CD4-positive, alpha-beta T cell (primary cell): ENCODE measurements around the gene CHP1. TPM values are rescaled to one million over a fixed set of nuclear protein-coding genes. Genes with fewer than 3 reads are reported as not detected.
"Not testable (repeated sequence)": the region's sequence is repeated elsewhere in the genome, so short reads cannot be mapped to it uniquely, and the experiment has no call there.

Experiments used
- ATAC-seq: fragments of 200-7000 bp; cut with Tn5 transposase; one replicate; pipeline ENCODE4 v1.10.0; 2022; ENCODE audit warnings: mild to moderate bottlenecking; ENCODE audit not compliant: poor library complexity
- CTCF ChIA-PET: fragments of 350-600 bp; sonication (Branson Sonifier 250); formaldehyde crosslinking; loops from one replicate; lab custom pipeline; 2021; ENCODE audit warnings: antibody characterized with exemption, inconsistent platforms; lab: Charles Lee
- POLR2A ChIA-PET: fragments of 350-600 bp; sonication (Branson Sonifier 250); formaldehyde crosslinking; loops from one replicate; lab custom pipeline; 2021; ENCODE audit warnings: antibody characterized with exemption, inconsistent platforms; lab: Charles Lee
- DNase-seq, 14 experiments: peaks; one replicate each; pipeline ENCODE4 v3.0.0-alpha.2; 2013 to 2020; ENCODE audit warnings: mixed read lengths in 2 of 14
- H3K27ac ChIP-seq, 2 donors: one replicate each; pipeline versions ENCODE4 v1.5.1 to v1.7.0; 2013; ENCODE audit warnings: low read length in 2 of 2, low read depth in 1 of 2, mild to moderate bottlenecking in 1 of 2
- H3K27me3 ChIP-seq, 2 experiments: 1 replicate in 1 of 2; 2 replicates in 1 of 2; pipeline versions ENCODE4 v1.6.1 to v1.7.0; 2013; ENCODE audit warnings: low read length in 2 of 2, control low read depth in 1 of 2, mild to moderate bottlenecking in 1 of 2, moderate library complexity in 1 of 2; ENCODE audit not compliant: insufficient read depth in 2 of 2, control insufficient read depth in 1 of 2
- H3K36me3 ChIP-seq: one replicate; pipeline ENCODE4 v1.6.1; 2013; ENCODE audit warnings: low read length, control low read depth; ENCODE audit not compliant: insufficient read depth
- H3K4me1 ChIP-seq: one replicate; pipeline ENCODE4 v1.6.1; 2013; ENCODE audit warnings: low read length, control low read depth; ENCODE audit not compliant: insufficient read depth
- H3K4me3 ChIP-seq: one replicate; pipeline ENCODE4 v1.5.1; 2013; ENCODE audit warnings: mild to moderate bottlenecking, low read length, moderate library complexity
- H3K9me3 ChIP-seq, 2 experiments: 1 replicate in 1 of 2; 2 replicates in 1 of 2; pipeline versions ENCODE4 v1.6.1 to v1.7.0; 2013; ENCODE audit warnings: low read length in 2 of 2, mild to moderate bottlenecking in 2 of 2, control low read depth in 1 of 2, moderate library complexity in 1 of 2; ENCODE audit not compliant: control insufficient read depth in 1 of 2, insufficient read depth in 1 of 2
- H3K27ac Mint-ChIP-seq: one replicate; pipeline ENCODE4 v1.8.0; 2020; ENCODE audit warnings: mixed read lengths
- H3K27me3 Mint-ChIP-seq: one replicate; pipeline ENCODE4 v1.8.0; 2021; ENCODE audit warnings: mixed read lengths
- H3K36me3 Mint-ChIP-seq: one replicate; pipeline ENCODE4 v1.8.0; 2021; ENCODE audit warnings: low read depth, mixed read lengths
- H3K4me1 Mint-ChIP-seq: one replicate; pipeline ENCODE4 v1.8.0; 2021; ENCODE audit warnings: low read depth, mixed read lengths
- H3K4me3 Mint-ChIP-seq: one replicate; pipeline ENCODE4 v1.8.0; 2020; ENCODE audit warnings: mild to moderate bottlenecking, mixed read lengths
- H3K9me3 Mint-ChIP-seq: one replicate; pipeline ENCODE4 v1.8.0; 2020; ENCODE audit warnings: mixed read lengths
- intact Hi-C, 2 experiments: fragments of 100-400 bp; cut with DNase I in 1 of 2; cut with micrococcal nuclease in 1 of 2; formaldehyde crosslinking; loops; one replicate each; pipeline versions ENCODE4 v1.15.1 to v1.9.0; 2023 to 2025; cut with DNase I, micrococcal nuclease
- total RNA-seq, 174 experiments: library from RNA in 2 of 174; stranded (reverse) in 2 of 174; gene quantifications; one replicate each; pipeline ENCODE4 v1.2.3 and lab custom pipeline; 2021 to 2026
- TF ChIP-seq, protein P1 (sequence below): fragments of 200-600 bp; IDR thresholded peaks from one replicate; pipeline ENCODE4 v1.8.0; 2022; ENCODE audit warnings: antibody characterized with exemption, mild to moderate bottlenecking

The CHP1 gene
- total RNA-seq, 2 experiments from 2014 or later = 20.7 to 25.5 TPM

DNA sequence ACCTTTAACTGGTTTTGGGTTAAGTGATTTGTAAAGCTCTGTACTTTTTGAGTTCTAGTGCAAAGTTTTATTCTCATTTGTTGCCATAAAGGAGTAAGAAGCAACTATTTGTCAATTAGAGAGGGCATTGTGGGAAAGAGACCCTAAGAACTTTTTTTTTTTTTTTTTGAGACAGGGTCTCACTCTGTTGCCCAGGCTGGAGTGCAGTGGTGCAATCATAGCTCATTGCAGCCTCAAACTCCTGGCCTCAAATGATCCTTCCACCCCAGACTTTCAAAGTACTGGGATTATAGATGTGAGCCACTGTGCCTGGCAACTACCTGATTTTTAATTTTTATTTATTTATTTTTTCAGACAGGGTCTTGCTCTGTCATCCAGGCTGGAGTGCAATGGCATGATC, 4.9 kb downstream of the CHP1 start:
- Mint-ChIP-seq H3K27me3 (no peaks in the 10 kb centered on the region), H3K4me3 (no peak overlapping the region), H3K36me3 (peaks cover 6% of the 10 kb centered on the region), H3K4me1 (peaks cover 33% of the 10 kb centered on the region), H3K9me3 (no peaks in the 10 kb centered on the region), H3K27ac (no peak overlapping the region)
- H3K36me3 ChIP-seq = peaks cover 4% of the 10 kb centered on the region
- DNase-seq (no peak), ATAC-seq (no peak)
- H3K4me3 ChIP-seq = no peak overlapping the region
- intact Hi-C loops = no loop called here
- ChIA-PET POLR2A (no interaction called here), CTCF (no interaction called here)
- H3K9me3 ChIP-seq = no peaks in the 10 kb centered on the region
- H3K27ac ChIP-seq = no peak overlapping the region
- TF ChIP-seq, protein P1, sequence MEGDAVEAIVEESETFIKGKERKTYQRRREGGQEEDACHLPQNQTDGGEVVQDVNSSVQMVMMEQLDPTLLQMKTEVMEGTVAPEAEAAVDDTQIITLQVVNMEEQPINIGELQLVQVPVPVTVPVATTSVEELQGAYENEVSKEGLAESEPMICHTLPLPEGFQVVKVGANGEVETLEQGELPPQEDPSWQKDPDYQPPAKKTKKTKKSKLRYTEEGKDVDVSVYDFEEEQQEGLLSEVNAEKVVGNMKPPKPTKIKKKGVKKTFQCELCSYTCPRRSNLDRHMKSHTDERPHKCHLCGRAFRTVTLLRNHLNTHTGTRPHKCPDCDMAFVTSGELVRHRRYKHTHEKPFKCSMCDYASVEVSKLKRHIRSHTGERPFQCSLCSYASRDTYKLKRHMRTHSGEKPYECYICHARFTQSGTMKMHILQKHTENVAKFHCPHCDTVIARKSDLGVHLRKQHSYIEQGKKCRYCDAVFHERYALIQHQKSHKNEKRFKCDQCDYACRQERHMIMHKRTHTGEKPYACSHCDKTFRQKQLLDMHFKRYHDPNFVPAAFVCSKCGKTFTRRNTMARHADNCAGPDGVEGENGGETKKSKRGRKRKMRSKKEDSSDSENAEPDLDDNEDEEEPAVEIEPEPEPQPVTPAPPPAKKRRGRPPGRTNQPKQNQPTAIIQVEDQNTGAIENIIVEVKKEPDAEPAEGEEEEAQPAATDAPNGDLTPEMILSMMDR = no peak
- peaks cover 13% of the 10 kb centered on the region for H3K4me1 ChIP-seq
- H3K27me3 ChIP-seq = no peaks in the 10 kb centered on the region

DNA sequence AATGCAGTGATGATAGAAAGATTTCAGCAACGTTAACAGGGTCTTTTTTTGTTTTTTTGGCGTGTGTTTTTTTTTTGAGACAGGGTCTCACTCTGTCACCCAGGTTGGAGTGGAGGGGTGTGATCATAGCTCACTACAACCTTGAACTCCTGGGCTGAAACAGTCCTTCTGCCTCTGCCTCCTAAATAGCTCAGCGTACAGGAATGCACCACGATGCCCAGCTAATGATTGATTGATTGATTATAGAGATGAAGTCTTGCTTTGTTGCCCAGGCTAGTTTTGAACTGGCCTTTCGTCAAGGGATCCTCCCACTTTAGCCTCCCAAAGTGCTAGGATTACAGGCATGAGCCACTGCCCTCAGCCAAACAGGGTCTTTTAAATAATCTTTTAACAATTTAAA, 7.0 kb downstream of the CHP1 start:
- intact Hi-C loops = no loop called here
- no peaks in the 10 kb centered on the region for H3K9me3 Mint-ChIP-seq
- no peak for DNase-seq
- peaks cover 13% of the 10 kb centered on the region for H3K36me3 ChIP-seq
- peaks cover 5% of the 10 kb centered on the region for H3K36me3 Mint-ChIP-seq
- no peaks in the 10 kb centered on the region for H3K9me3 ChIP-seq
- H3K4me1 ChIP-seq = no peaks in the 10 kb centered on the region
- H3K4me3 ChIP-seq = no peak overlapping the region
- no peaks in the 10 kb centered on the region for H3K27me3 ChIP-seq
- peaks cover 11% of the 10 kb centered on the region for H3K4me1 Mint-ChIP-seq
- TF ChIP-seq, protein P1 = no peak
- CTCF ChIA-PET = no interaction called here
- H3K27me3 Mint-ChIP-seq = no peaks in the 10 kb centered on the region
- no peak overlapping the region for H3K27ac ChIP-seq
- POLR2A ChIA-PET = no interaction called here
- H3K27ac Mint-ChIP-seq = no peak overlapping the region
- no peak overlapping the region for H3K4me3 Mint-ChIP-seq
- no peak for ATAC-seq

DNA sequence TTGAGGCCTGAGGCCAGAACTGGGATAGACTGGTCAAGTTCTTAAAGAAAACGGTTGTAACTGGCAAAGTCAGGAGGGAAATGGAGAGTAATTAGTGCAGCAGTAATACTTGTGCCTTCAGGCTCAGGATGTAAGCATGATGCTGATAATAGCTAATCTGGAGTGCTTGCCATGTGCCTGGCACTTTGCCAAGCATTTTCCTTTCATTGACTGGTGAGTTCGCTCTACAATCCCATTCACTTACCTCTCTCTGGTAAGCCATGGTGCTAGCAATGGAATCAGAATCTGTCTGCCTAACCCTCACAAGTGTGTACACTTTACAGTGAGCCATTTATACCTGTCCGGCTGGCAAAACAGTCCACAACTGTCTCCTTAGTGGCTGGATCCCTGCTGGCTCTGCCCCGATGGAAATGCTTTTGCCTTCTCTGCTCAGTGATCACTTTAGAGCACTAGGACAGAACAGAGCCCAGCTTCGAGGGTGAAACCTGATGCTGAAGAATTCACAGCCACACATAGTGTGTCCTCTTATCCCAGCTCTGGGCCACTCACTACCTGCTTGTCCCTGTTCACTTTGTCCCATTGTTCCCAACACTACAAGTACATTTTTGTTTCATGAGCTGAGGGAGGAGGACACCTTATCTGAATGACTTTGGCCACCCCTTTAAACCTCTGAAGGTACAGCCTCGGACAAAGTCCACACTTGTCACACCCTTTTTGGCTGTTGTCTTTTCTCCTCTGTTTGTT, 10.3 kb downstream of the CHP1 start:
- H3K9me3 ChIP-seq = no peaks in the 10 kb centered on the region
- H3K4me3 ChIP-seq = no peak overlapping the region
- H3K4me1 Mint-ChIP-seq = no peaks in the 10 kb centered on the region
- H3K27me3 Mint-ChIP-seq = no peaks in the 10 kb centered on the region
- H3K27ac ChIP-seq = no peak overlapping the region
- TF ChIP-seq, protein P1 = no peak
- ChIA-PET POLR2A (interaction anchor here (0.5 to 1.0 kb wide), 2 partner anchors 10 to 539 kb away, joined by 3 to 4 read pairs; partner anchors contain the start of genes CHP1 and EXD1), CTCF (no interaction called here)
- H3K4me3 Mint-ChIP-seq = no peak overlapping the region
- H3K36me3 Mint-ChIP-seq = peaks cover 26% of the 10 kb centered on the region
- DNase-seq (no peak), ATAC-seq (no peak)
- intact Hi-C loops = no loop called here
- H3K27ac Mint-ChIP-seq = no peak overlapping the region
- H3K36me3 ChIP-seq = peaks cover 18% of the 10 kb centered on the region
- H3K9me3 Mint-ChIP-seq = no peaks in the 10 kb centered on the region
- no peaks in the 10 kb centered on the region for H3K4me1 ChIP-seq
- no peaks in the 10 kb centered on the region for H3K27me3 ChIP-seq

DNA sequence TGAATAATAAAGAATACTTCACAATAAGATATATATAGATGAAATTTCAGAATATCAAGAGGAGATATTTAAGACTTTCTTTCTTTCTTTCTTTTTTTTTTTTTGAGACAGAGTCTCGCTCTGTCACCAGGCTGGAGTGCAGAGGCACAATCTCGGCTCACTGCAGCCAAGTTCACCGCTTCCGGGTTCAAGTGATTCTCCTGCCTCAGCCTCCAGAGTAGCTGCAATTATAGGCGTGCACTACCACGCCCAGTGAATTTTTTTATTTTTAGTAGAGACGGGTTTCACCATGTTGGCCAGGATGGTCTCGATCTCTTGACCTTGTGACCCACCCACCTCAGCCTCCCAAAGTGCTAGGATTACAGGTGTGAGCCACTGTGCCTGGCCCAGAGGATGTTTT, 19.7 kb downstream of the CHP1 start:
- H3K4me1 ChIP-seq, H3K4me1 Mint-ChIP-seq, H3K4me3 Mint-ChIP-seq, CTCF ChIA-PET, DNase-seq, H3K9me3 Mint-ChIP-seq, intact Hi-C loops, H3K36me3 Mint-ChIP-seq, H3K27me3 ChIP-seq, H3K4me3 ChIP-seq, H3K27me3 Mint-ChIP-seq, H3K9me3 ChIP-seq, H3K27ac Mint-ChIP-seq, H3K27ac ChIP-seq, ATAC-seq: not testable (repeated sequence)
- POLR2A ChIA-PET = interaction anchor here (1.1 kb wide), 1 partner anchor 20 kb away, joined by 4 read pairs; the partner anchor contains the start of gene CHP1
- H3K36me3 ChIP-seq = peaks cover 18% of the 10 kb centered on the region
